Suprapubic skin (tissue), 4 donors: ENCODE data around the gene STK25. TPM values are rescaled to one million over a fixed set of nuclear protein-coding genes. Genes with fewer than 3 reads are reported as not detected.

Source experiments
- DNase-seq, 2 donors: peaks; one replicate each; pipeline ENCODE4 v3.0.0-alpha.2; 2019; ENCODE audit warnings: low spot score in 2 of 2
- H3K27ac ChIP-seq: fragments of 200-600 bp; sonication (generic); one replicate; pipeline ENCODE4 v1.5.1; 2019
- H3K27me3 ChIP-seq: fragments of 200-600 bp; sonication (generic); one replicate; pipeline ENCODE4 v1.5.1; 2019
- H3K36me3 ChIP-seq: fragments of 200-600 bp; sonication (generic); one replicate; pipeline ENCODE4 v1.5.1; 2019
- H3K4me1 ChIP-seq: fragments of 200-600 bp; sonication (generic); one replicate; pipeline ENCODE4 v1.5.1; 2019
- H3K4me3 ChIP-seq: fragments of 200-600 bp; sonication (generic); one replicate; pipeline ENCODE4 v1.5.1; 2019; ENCODE audit warnings: mild to moderate bottlenecking
- H3K9me3 ChIP-seq: fragments of 200-600 bp; sonication (generic); one replicate; pipeline ENCODE4 v1.5.1; 2019
- CTCF ChIP-seq, 2 donors: fragments of 200-600 bp in 1 of 2; fragments of 450-650 bp in 1 of 2; sonication (generic) in 1 of 2; IDR thresholded peaks; one replicate each; pipeline ENCODE4 v1.5.1; 2016 to 2019; ENCODE audit warnings: antibody characterized with exemption in 2 of 2, mild to moderate bottlenecking in 1 of 2, moderate library complexity in 1 of 2
- EP300 ChIP-seq: sonication (generic); formaldehyde crosslinking; IDR thresholded peaks from one replicate; pipeline ENCODE4 v1.6.1; 2017; ENCODE audit warnings: antibody characterized with exemption
- POLR2A ChIP-seq, 2 donors: fragments of 450-650 bp; IDR thresholded peaks; one replicate each; pipeline ENCODE4 v1.6.1; 2017; ENCODE audit warnings: antibody characterized with exemption in 2 of 2, mild to moderate bottlenecking in 2 of 2, moderate library complexity in 2 of 2
- POLR2AphosphoS5 ChIP-seq, 3 donors: sonication (generic); formaldehyde crosslinking; IDR thresholded peaks; one replicate each; pipeline ENCODE4 v1.6.1; 2017; ENCODE audit warnings: antibody characterized with exemption in 3 of 3
- WGBS: methylation state at CpG from one replicate; pipeline ENCODE4 v1.1.5; 2018; 5-methylcytosine and 5-hydroxymethylcytosine counted together
- total RNA-seq, 4 donors: library from RNA; depleted of rRNA; stranded (reverse); fragments of >200 nt; gene quantifications; one replicate each; pipeline ENCODE4 v1.1.0, GENCODE V29; 2016

The STK25 gene
- total RNA-seq, 4 donors from 2014 or later = 131 to 232 (median 147) TPM

GRCh38 chr2:241479026-241479898 is 29.1 kb downstream of the STK25 start:
- Histone ChIP-seq H3K4me1 (no peaks in the 10 kb centered on the region), H3K36me3 (peaks cover 38% of the 10 kb centered on the region), H3K9me3 (no peaks in the 10 kb centered on the region), H3K4me3 (no peak overlapping the region), H3K27me3 (no peaks in the 10 kb centered on the region), H3K27ac (no peak overlapping the region)
- whole genome bisulfite sequencing = 87% methylated on average over 6 of the region's 18 CpGs
- no peak for DNase-seq
- no peak for TF ChIP-seq CTCF (IDR thresholded peaks at IDR 0.05)
- no peak for TF ChIP-seq POLR2A (IDR thresholded peaks at IDR 0.05)
- TF ChIP-seq EP300 = no peak
- no peak for TF ChIP-seq POLR2AphosphoS5 (IDR thresholded peaks at IDR 0.05)

GRCh38 chr2:241478166-241478565 is 30.2 kb downstream of the STK25 start:
- no peaks in the 10 kb centered on the region for H3K27me3 ChIP-seq
- H3K4me1 ChIP-seq = no peaks in the 10 kb centered on the region
- H3K4me3 ChIP-seq = no peak overlapping the region
- 95% methylated on average over 7 of the region's 8 CpGs for WGBS
- DNase-seq = no peak
- no peak overlapping the region for H3K27ac ChIP-seq
- TF ChIP-seq EP300 = no peak
- TF ChIP-seq POLR2AphosphoS5 (IDR thresholded peaks at IDR 0.05) = no peak
- TF ChIP-seq CTCF (IDR thresholded peaks at IDR 0.05) = no peak
- TF ChIP-seq POLR2A (IDR thresholded peaks at IDR 0.05) = no peak
- H3K36me3 ChIP-seq = peaks cover 29% of the 10 kb centered on the region
- no peaks in the 10 kb centered on the region for H3K9me3 ChIP-seq

GRCh38 chr2:241475267-241475666 is 33.1 kb downstream of the STK25 start:
- Histone ChIP-seq H3K27ac (no peak overlapping the region), H3K9me3 (no peaks in the 10 kb centered on the region), H3K27me3 (no peaks in the 10 kb centered on the region), H3K4me1 (no peaks in the 10 kb centered on the region), H3K4me3 (no peak overlapping the region), H3K36me3 (peaks cover 27% of the 10 kb centered on the region)
- TF ChIP-seq POLR2AphosphoS5 (IDR thresholded peaks at IDR 0.05) (no peak), CTCF (IDR thresholded peaks at IDR 0.05) (no peak), EP300 (no peak), POLR2A (IDR thresholded peaks at IDR 0.05) (no peak)
- WGBS = 67% methylated on average over 1 of the region's 3 CpGs
- no peak for DNase-seq

- no peaks in the 10 kb centered on the region for H3K9me3 ChIP-seq
- peaks cover 25% of the 10 kb centered on the region for H3K36me3 ChIP-seq
- no peaks in the 10 kb centered on the region for H3K27me3 ChIP-seq
- H3K4me1 ChIP-seq = no peaks in the 10 kb centered on the region
- H3K27ac ChIP-seq = no peak overlapping the region
- WGBS = 100% methylated on average over 1 of the region's 3 CpGs
- no peak for DNase-seq
- TF ChIP-seq CTCF (IDR thresholded peaks at IDR 0.05) (no peak), POLR2AphosphoS5 (IDR thresholded peaks at IDR 0.05) (no peak), EP300 (no peak), POLR2A (IDR thresholded peaks at IDR 0.05) (no peak)
- no peak overlapping the region for H3K4me3 ChIP-seq
Observed at GRCh38 chr2:241473399-241473798, 35.0 kb downstream of the STK25 start.

- H3K4me3 ChIP-seq = no peak overlapping the region
- H3K36me3 ChIP-seq = peaks cover 32% of the 10 kb centered on the region
- WGBS = 79% methylated on average over 2 of the region's 2 CpGs
- H3K27me3 ChIP-seq = no peaks in the 10 kb centered on the region
- no peak overlapping the region for H3K27ac ChIP-seq
- no peaks in the 10 kb centered on the region for H3K9me3 ChIP-seq
- TF ChIP-seq EP300 (no peak), POLR2AphosphoS5 (IDR thresholded peaks at IDR 0.05) (no peak), CTCF (IDR thresholded peaks at IDR 0.05) (no peak), POLR2A (IDR thresholded peaks at IDR 0.05) (no peak)
- no peaks in the 10 kb centered on the region for H3K4me1 ChIP-seq
- DNase-seq = no peak
Observed at GRCh38 chr2:241469746-241470145, 38.6 kb downstream of the STK25 start.
